K562 (cell line): Measurements from ENCODE around the gene AKR1A1. TPM values are rescaled to one million over a fixed set of nuclear protein-coding genes. Genes with fewer than 3 reads are reported as not detected.
A peak's percentile ranks its signal among the peaks of the same experiment; 100 is the strongest.

Experiments
- ATAC-seq: fragments of 200-7000 bp; cut with Tn5 transposase; 3 replicates; pipeline ENCODE4 v1.9.1; 2020; ENCODE audit warnings: moderate library complexity
- BruUV-seq: library from RNA; stranded (reverse); fragments of 400-500 nt; replicated peaks from 2 replicates; lab custom pipeline; 2021; lab: Mats Ljungman, UMichigan
- CTCF ChIA-PET: fragments of 300-600 bp; formaldehyde crosslinking; extraction: SDS; loops from one replicate; lab custom pipeline; 2021; ENCODE audit warnings: low intra/inter-chr PET ratio; lab: Yijun Ruan, JAX
- POLR2A ChIA-PET: fragments of 300-600, 350-650 bp; sonication (Branson Sonifier 250); formaldehyde crosslinking; extraction: SDS; loops from one replicate; lab custom pipeline; 2021; ENCODE audit warnings: antibody characterized with exemption, inconsistent platforms; lab: Yijun Ruan, JAX
- DNase-seq, 4 experiments: peaks; one replicate each; pipeline versions ENCODE4 v3.0.0 to v3.0.0-alpha.2; 2011 to 2018; ENCODE audit warnings: low spot score in 3 of 4, mixed read lengths in 3 of 4; ENCODE audit errors: extremely low read depth in 1 of 4
- FAIRE-seq: peaks from 2 replicates; lab custom pipeline; 2011; peaks lifted over from hg19 to GRCh38; lab: Jason Lieb, UNC
- H2AFZ ChIP-seq: 2 replicates; pipeline ENCODE4 v1.6.0; 2011; ENCODE audit warnings: low read depth, low read length, control low read depth, inconsistent platforms
- H3K27ac ChIP-seq: fragments of 200-600 bp; 3 replicates; pipeline ENCODE4 v1.8.0; 2011; ENCODE audit warnings: low read depth, mild to moderate bottlenecking, control low read depth, inconsistent platforms, low read length, moderate library complexity, mixed read lengths; ENCODE audit errors: extremely low read depth
- H3K27me3 ChIP-seq, 2 experiments: fragments of 300-600 bp in 1 of 2; 2 replicates in 1 of 2; 3 replicates in 1 of 2; pipeline versions ENCODE4 v1.6.0 to v1.8.0; 2011; ENCODE audit warnings: inconsistent platforms in 2 of 2, low read length in 2 of 2, mild to moderate bottlenecking in 1 of 2, mixed read lengths in 1 of 2, moderate library complexity in 1 of 2; ENCODE audit not compliant: control insufficient read depth in 2 of 2, insufficient read depth in 2 of 2
- H3K36me3 ChIP-seq: fragments of 300-600 bp; 3 replicates; pipeline ENCODE4 v1.8.0; 2011; ENCODE audit warnings: mild to moderate bottlenecking, low read length, inconsistent platforms; ENCODE audit not compliant: control insufficient read depth, insufficient read depth
- H3K4me1 ChIP-seq, 2 experiments: fragments of 200-600 bp in 1 of 2; replicated peaks in 1 of 2; 2 replicates in 1 of 2; 3 replicates in 1 of 2; pipeline versions ENCODE4 v1.5.1 to v1.8.0; 2011; ENCODE audit warnings: inconsistent platforms in 2 of 2, low read length in 2 of 2, mild to moderate bottlenecking in 1 of 2, mixed read lengths in 1 of 2, moderate library complexity in 1 of 2; ENCODE audit not compliant: control insufficient read depth in 2 of 2, insufficient read depth in 2 of 2
- H3K4me2 ChIP-seq: 2 replicates; pipeline ENCODE4 v1.6.1; 2011; ENCODE audit warnings: low read length, control low read depth, inconsistent platforms, mixed read lengths; ENCODE audit not compliant: insufficient read depth
- H3K4me3 ChIP-seq: fragments of 200-600 bp; sonication (generic), shearing (Covaris generic); 2 replicates; pipeline ENCODE4 v1.5.1; 2016; ENCODE audit warnings: control low read depth, inconsistent platforms
- H3K79me2 ChIP-seq: fragments of 200-600 bp; 3 replicates; pipeline ENCODE4 v1.8.0; 2011; ENCODE audit warnings: low read length, inconsistent platforms; ENCODE audit not compliant: control insufficient read depth, insufficient read depth
- H3K9ac ChIP-seq, 2 experiments: 2 replicates each; pipeline versions ENCODE4 v1.6.0 to v1.6.1; 2011; ENCODE audit warnings: low read depth in 2 of 2, low read length in 2 of 2, control low read depth in 1 of 2, inconsistent platforms in 1 of 2, mild to moderate bottlenecking in 1 of 2, mixed read lengths in 1 of 2; ENCODE audit not compliant: insufficient read depth in 1 of 2
- H3K9me1 ChIP-seq: one replicate; pipeline ENCODE4 v1.6.0; 2011; ENCODE audit warnings: inconsistent platforms, mild to moderate bottlenecking, low read length, moderate library complexity; ENCODE audit not compliant: control insufficient read depth, insufficient read depth
- H3K9me3 ChIP-seq: replicated peaks from 2 replicates; pipeline ENCODE4 v1.5.1; 2011; ENCODE audit warnings: low read depth, low read length, inconsistent platforms; ENCODE audit not compliant: control insufficient read depth, insufficient read depth
- H4K20me1 ChIP-seq: replicated peaks from 2 replicates; pipeline ENCODE4 v1.6.1; 2011; ENCODE audit warnings: low read length, inconsistent platforms, mixed read lengths; ENCODE audit not compliant: control insufficient read depth, insufficient read depth
- FOXP1 ChIP-seq: sonication (generic); formaldehyde crosslinking; IDR thresholded peaks from 2 replicates; pipeline ENCODE4 v1.8.0; 2022; ENCODE audit warnings: mild to moderate bottlenecking, missing genetic modification reagents
- HLTF ChIP-seq: fragments of 450-650 bp; IDR thresholded peaks from 2 replicates; pipeline ENCODE4 v1.6.1; 2016
- PCBP2 ChIP-seq: fragments of 200-400 bp; formaldehyde crosslinking; IDR thresholded peaks from 2 replicates; pipeline ENCODE4 v1.6.1; 2018; ENCODE audit warnings: low read length, low read depth, mild to moderate bottlenecking, moderate library complexity; ENCODE audit not compliant: poor library complexity, severe bottlenecking
- POLR2A ChIP-seq: fragments of 450-650 bp; conservative IDR thresholded peaks from 2 replicates; pipeline ENCODE4 v1.6.1; 2016
- RB1 ChIP-seq: fragments of 450-650 bp; IDR thresholded peaks from 2 replicates; pipeline ENCODE4 v1.6.1; 2017; ENCODE audit warnings: low read depth, mild to moderate bottlenecking
- SP1 ChIP-seq: sonication (generic); formaldehyde crosslinking; IDR thresholded peaks from 2 replicates; pipeline ENCODE4 v1.8.1; 2022; ENCODE audit warnings: mild to moderate bottlenecking, missing genetic modification reagents
- SUPT5H ChIP-seq: fragments of 450-650 bp; IDR thresholded peaks from 2 replicates; pipeline ENCODE4 v1.6.1; 2016
- ZNF212 ChIP-seq: fragments of 450-650 bp; formaldehyde crosslinking; IDR thresholded peaks from 2 replicates; pipeline ENCODE4 v1.4.0; 2020; ENCODE audit warnings: mild to moderate bottlenecking
- WGBS: fragments of 100-300 bp; shearing (Covaris generic); methylation state at CpG from one replicate; pipeline ENCODE4 v1.1.6; 2016; ENCODE audit warnings: low coverage, mixed read lengths; ENCODE audit not compliant: insufficient coverage; ENCODE audit errors: missing lambda C conversion rate; 5-methylcytosine and 5-hydroxymethylcytosine counted together
- in situ Hi-C: fragments of 300-500 bp; cut with MboI; formaldehyde crosslinking; loops from 4 replicates; pipeline ENCODE4 v1.15.0; 2018; ENCODE audit warnings: inconsistent platforms, mixed read lengths
- intact Hi-C: fragments of 100-400 bp; cut with micrococcal nuclease; formaldehyde crosslinking; loops from 2 replicates; pipeline ENCODE4 v1.14.2; 2022
- polyA plus RNA-seq, 8 experiments: library from polyadenylated mRNA; depleted of rRNA in 4 of 8; stranded (reverse) in 5 of 8; unstranded in 3 of 8; fragments of >200 nt; fragmentation: Nextera tagmentation in 2 of 8; fragmentation: Illumina TruSeq in 1 of 8; extraction: Ambion mirVana in 2 of 8; extraction: Trizol in 1 of 8; gene quantifications; 2 replicates each; pipeline versions ENCODE4 v1.2.1 to v1.2.3, GENCODE V29; 2011 to 2014; ENCODE audit warnings: inconsistent platforms in 1 of 8, missing spikeins in 1 of 8
- total RNA-seq, 7 experiments: library from RNA; depleted of rRNA in 6 of 7; stranded (reverse); fragments of >200 nt in 6 of 7; fragmentation: Illumina TruSeq in 2 of 7; extraction: Trizol in 2 of 7; gene quantifications; 2 replicates each; pipeline versions ENCODE4 v1.2.1 to v1.2.3, GENCODE V29; 2011 to 2021; ENCODE audit warnings: low replicate concordance in 1 of 7
- TF ChIP-seq, protein P1 (sequence below): sonication (generic); formaldehyde crosslinking; IDR thresholded peaks from 2 replicates; pipeline ENCODE4 v1.9.0; 2022; ENCODE audit warnings: mild to moderate bottlenecking, missing genetic modification reagents

The AKR1A1 gene
- total and polyA plus RNA-seq, 9 of the 15 experiments (the other 6 are each of a cell fraction or from before 2014, with no cell fraction given), result 68.6 to 211 (median 132) TPM

DNA sequence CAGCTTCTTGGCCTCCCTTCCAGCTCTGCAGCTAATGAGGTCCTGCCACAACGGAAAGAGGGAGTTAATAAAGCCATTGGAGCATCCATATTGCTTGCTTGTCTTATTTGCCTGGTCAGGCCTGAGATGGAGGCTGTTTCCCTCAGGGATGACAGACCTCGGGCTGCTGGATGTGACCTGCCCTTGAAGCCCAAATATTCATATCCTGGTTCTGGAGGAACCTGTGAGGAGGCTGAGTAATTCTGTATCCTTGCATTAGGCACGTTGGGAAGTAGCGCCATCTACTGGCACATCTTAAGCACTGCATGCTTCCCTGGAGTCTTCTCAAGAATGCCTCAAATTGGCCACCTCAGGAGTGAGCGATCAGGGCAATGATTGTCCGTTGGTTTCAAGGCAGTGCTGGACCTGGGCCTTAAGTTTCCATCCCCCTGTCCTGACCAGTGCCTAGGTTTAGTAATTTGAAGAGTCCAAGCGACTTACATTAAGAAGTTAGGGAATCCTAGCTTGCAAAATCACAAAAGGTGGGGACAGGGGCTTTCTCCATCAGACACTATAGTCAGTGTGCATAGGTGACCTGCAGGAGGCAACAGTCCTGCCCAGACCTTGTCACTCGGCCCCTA, 19.4 kb downstream of the AKR1A1 start (continued):
- TF ChIP-seq, protein P1, sequence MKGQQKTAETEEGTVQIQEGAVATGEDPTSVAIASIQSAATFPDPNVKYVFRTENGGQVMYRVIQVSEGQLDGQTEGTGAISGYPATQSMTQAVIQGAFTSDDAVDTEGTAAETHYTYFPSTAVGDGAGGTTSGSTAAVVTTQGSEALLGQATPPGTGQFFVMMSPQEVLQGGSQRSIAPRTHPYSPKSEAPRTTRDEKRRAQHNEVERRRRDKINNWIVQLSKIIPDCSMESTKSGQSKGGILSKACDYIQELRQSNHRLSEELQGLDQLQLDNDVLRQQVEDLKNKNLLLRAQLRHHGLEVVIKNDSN (CRISPR knock-in tag), result peak; percentile 12; the same call in 1 of the 2 replicates
- TF ChIP-seq PCBP2 (no peak), ZNF212 (0 out of 2 replicates have a peak, but pooled peaks have one; percentile 48), RB1 (peak; percentile 54; the same call in 1 of the 2 replicates)

DNA sequence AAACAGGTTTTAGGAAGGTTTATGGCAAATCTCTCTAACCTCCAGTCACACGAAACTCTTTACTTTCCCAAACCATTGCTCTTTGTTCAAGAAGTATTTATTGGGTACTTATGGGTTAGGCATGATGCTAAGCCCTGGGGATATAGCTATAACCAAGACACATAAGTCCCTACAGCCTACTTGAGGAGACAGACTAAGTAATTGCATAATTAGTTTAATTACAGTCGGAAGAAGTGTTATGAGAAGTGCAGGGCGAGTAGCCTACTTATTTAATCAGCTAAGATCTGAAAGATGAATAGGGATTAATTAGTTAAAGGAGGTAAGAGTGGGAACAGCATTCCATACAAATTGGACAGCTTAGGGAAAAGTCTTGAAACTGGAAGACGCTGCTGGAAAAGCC, 20.0 kb downstream of the AKR1A1 start:
- TF ChIP-seq FOXP1 (0 out of 2 replicates have a peak, but pooled peaks have one; percentile 17), PCBP2 (no peak), POLR2A (peak; percentile 46; the same call in 1 of the 2 replicates), HLTF (no peak), SP1 (0 out of 2 replicates have a peak, but pooled peaks have one; percentile 3), SUPT5H (peak; percentile 42; the same call in 1 of the 2 replicates)
- Histone ChIP-seq H3K9me3 (no peaks in the 10 kb centered on the region), H3K36me3 (peaks cover 52% of the 10 kb centered on the region), H3K79me2 (no peaks in the 10 kb centered on the region), H3K9me1 (no peaks in the 10 kb centered on the region), H3K4me3 (no peak overlapping the region), H3K4me2 (no peak overlapping the region), H3K27ac (no peak overlapping the region), H2AFZ (no peak overlapping the region), H3K9ac (no peak overlapping the region), H3K4me1 (peaks cover 11 to 22% of the 10 kb centered on the region in 2 experiments), H4K20me1 (peaks cover 7% of the 10 kb centered on the region; the same call in 1 of the 2 replicates), H3K27me3 (no peaks in the 10 kb centered on the region)
- ChIA-PET CTCF (interaction anchor here (0.6 to 2.7 kb wide), 6 partner anchors 50 to 840 kb away, joined by 3 to 21 read pairs (median 4); partner anchors contain the start of genes PRDX1 and RNU5D-1), POLR2A (interaction anchor here (0.6 to 10.3 kb wide), 6 partner anchors 12 to 105 kb away, joined by 3 to 135 read pairs (median 6); partner anchors contain the start of genes AKR1A1, NASP and PRDX1)
- WGBS, result 71% methylated on average over 4 of the region's 4 CpGs
- no TSS peak for BruUV-seq
- no peak for DNase-seq
- intact Hi-C loops (loop anchor here (1.0 to 10.0 kb wide), 5 partner anchors 49 to 556 kb away; partner anchors contain the start of genes HECTD3, PRDX1 and UROD), in situ Hi-C loops (loop anchor here (5.0 kb wide), 1 partner anchor 213 kb away; no protein-coding TSS in a partner anchor)
- no peak for ATAC-seq
- FAIRE-seq, result no peak
